OCI-LY1 (cell line): ENCODE data around the gene LIMS2.

Source experiments
- H2AFZ ChIP-seq: fragments of 200-600 bp; sonication (generic), shearing (Covaris generic); 2 replicates; pipeline ENCODE4 v1.6.0; 2014; ENCODE audit warnings: antibody characterized with exemption, mild to moderate bottlenecking, low read length
- H3F3A ChIP-seq: fragments of 200-600 bp; sonication (generic), shearing (Covaris generic); 2 replicates; pipeline ENCODE4 v1.6.0; 2014; ENCODE audit warnings: mild to moderate bottlenecking, antibody characterized with exemption, low read length, moderate library complexity; ENCODE audit not compliant: insufficient read depth
- H3K27ac ChIP-seq: fragments of 200-600 bp; sonication (generic); 2 replicates; pipeline ENCODE4 v1.5.1; 2014; ENCODE audit warnings: low read length, mixed run types, mild to moderate bottlenecking, low read depth; ENCODE audit not compliant: poor library complexity, severe bottlenecking
- H3K27me3 ChIP-seq: fragments of 200-600 bp; sonication (generic); 2 replicates; pipeline ENCODE4 v1.6.0; 2014; ENCODE audit warnings: antibody characterized with exemption, mild to moderate bottlenecking, low read length, moderate library complexity; ENCODE audit not compliant: insufficient read depth
- H3K36me3 ChIP-seq: fragments of 200-600 bp; sonication (generic); 2 replicates; pipeline ENCODE4 v1.6.1; 2014; ENCODE audit warnings: mild to moderate bottlenecking, antibody characterized with exemption, low read length, moderate library complexity, mixed read lengths; ENCODE audit not compliant: insufficient read depth
- H3K4me1 ChIP-seq: fragments of 200-600 bp; sonication (generic); 2 replicates; pipeline ENCODE4 v1.5.1; 2014; ENCODE audit warnings: mild to moderate bottlenecking, low read length, moderate library complexity; ENCODE audit not compliant: insufficient read depth, severe bottlenecking
- H3K4me2 ChIP-seq: fragments of 200-600 bp; sonication (generic), shearing (Covaris generic); 2 replicates; pipeline ENCODE4 v1.6.1; 2014; ENCODE audit warnings: low read length
- H3K4me3 ChIP-seq: fragments of 200-600 bp; sonication (generic); 2 replicates; pipeline ENCODE4 v1.5.1; 2014; ENCODE audit warnings: low read length, low read depth, mild to moderate bottlenecking, mixed read lengths; ENCODE audit not compliant: poor library complexity, severe bottlenecking
- H3K79me2 ChIP-seq: fragments of 200-600 bp; shearing (Covaris generic); 2 replicates; pipeline ENCODE4 v1.6.1; 2016; ENCODE audit warnings: mixed run types, low read length, mixed read lengths; ENCODE audit not compliant: insufficient read depth
- H3K9ac ChIP-seq: fragments of 200-600 bp; sonication (generic), shearing (Covaris generic); 2 replicates; pipeline ENCODE4 v1.6.1; 2014; ENCODE audit warnings: mild to moderate bottlenecking, low read length, mixed read lengths
- H3K9me2 ChIP-seq: fragments of 200-600 bp; sonication (generic), shearing (Covaris generic); 2 replicates; pipeline ENCODE4 v1.6.1; 2014; ENCODE audit warnings: low read depth, mild to moderate bottlenecking, low read length, mixed read lengths
- H3K9me3 ChIP-seq: fragments of 200-600 bp; shearing (Covaris generic); 2 replicates; pipeline ENCODE4 v1.6.1; 2014; ENCODE audit warnings: low read length, mixed read lengths
- H4K20me1 ChIP-seq: fragments of 200-600 bp; sonication (generic), shearing (Covaris generic); 2 replicates; pipeline ENCODE4 v1.6.0; 2016; ENCODE audit warnings: mild to moderate bottlenecking, low read length; ENCODE audit not compliant: insufficient read depth
- EZH2 ChIP-seq: fragments of 200-600 bp; sonication (generic), shearing (Covaris generic); IDR thresholded peaks from 2 replicates; pipeline ENCODE4 v1.8.0; 2017; ENCODE audit warnings: borderline replicate concordance, mixed run types, mild to moderate bottlenecking, antibody characterized with exemption, low read length, moderate library complexity, mixed read lengths
- TF ChIP-seq, protein P1 (sequence below): fragments of 200-600 bp; sonication (generic), shearing (Covaris generic); IDR thresholded peaks from 2 replicates; pipeline ENCODE4 v1.5.1; 2017; ENCODE audit warnings: mild to moderate bottlenecking, antibody characterized with exemption, low read length, moderate library complexity, mixed read lengths

Gene LIMS2

DNA sequence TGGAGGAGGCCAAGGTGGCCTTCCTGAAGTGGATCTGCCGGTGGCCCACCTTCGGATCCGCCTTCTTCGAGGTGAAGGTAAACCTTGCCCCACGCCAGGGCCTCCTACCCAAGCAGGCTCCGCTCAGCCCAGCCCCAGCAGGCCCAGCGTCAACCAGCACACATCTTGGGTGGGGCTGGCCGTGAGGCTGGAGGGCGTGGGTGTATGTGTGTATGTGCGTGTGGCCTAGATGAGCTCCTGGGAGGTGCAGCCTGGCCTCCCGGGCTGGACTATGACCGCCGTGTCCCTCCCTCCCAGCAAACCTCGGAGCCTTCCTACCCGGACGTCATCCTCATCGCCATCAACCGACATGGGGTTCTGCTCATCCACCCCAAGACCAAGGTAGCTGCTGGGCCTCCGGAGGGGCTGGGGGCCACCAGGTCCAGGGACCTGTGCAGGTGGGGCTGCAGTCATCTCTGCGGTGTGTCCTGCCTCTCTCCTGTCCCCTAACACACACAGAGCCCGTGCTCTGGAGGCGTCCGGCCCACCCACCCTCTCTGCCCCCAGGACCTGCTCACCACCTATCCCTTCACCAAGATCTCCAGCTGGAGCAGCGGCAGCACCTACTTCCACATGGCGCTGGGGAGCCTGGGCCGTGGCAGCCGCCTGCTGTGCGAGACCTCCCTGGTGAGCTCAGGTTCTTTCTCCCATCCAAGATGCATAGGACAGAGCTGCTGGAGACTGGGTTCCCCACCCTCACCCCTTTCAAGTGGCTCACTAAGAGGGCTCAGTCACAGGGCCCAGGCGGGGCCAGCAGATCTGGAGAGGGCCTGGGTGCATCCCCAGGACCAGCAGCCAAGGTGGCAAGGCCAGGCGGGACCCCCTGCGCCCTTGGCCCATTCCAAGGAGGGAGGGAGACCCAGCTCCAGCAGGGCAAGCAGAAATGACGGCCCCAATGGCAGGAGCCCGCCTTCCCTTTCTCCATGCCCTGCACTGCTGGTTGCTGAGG is 38.8 kb downstream of the LIMS2 start:
- Histone ChIP-seq H2AFZ (no peak overlapping the region), H3K9me3 (no peaks in the 10 kb centered on the region), H3K79me2 (no peaks in the 10 kb centered on the region), H3K9ac (no peak overlapping the region), H4K20me1 (no peaks in the 10 kb centered on the region), H3K27ac (no peak overlapping the region), H3K4me1 (peaks cover 7% of the 10 kb centered on the region), H3K27me3 (peaks cover 10% of the 10 kb centered on the region; the same call in 1 of the 2 replicates), H3K36me3 (no peaks in the 10 kb centered on the region), H3K4me2 (no peak overlapping the region), H3F3A (no peaks in the 10 kb centered on the region), H3K9me2 (no peaks in the 10 kb centered on the region), H3K4me3 (no peak overlapping the region)
- TF ChIP-seq, protein P1, sequence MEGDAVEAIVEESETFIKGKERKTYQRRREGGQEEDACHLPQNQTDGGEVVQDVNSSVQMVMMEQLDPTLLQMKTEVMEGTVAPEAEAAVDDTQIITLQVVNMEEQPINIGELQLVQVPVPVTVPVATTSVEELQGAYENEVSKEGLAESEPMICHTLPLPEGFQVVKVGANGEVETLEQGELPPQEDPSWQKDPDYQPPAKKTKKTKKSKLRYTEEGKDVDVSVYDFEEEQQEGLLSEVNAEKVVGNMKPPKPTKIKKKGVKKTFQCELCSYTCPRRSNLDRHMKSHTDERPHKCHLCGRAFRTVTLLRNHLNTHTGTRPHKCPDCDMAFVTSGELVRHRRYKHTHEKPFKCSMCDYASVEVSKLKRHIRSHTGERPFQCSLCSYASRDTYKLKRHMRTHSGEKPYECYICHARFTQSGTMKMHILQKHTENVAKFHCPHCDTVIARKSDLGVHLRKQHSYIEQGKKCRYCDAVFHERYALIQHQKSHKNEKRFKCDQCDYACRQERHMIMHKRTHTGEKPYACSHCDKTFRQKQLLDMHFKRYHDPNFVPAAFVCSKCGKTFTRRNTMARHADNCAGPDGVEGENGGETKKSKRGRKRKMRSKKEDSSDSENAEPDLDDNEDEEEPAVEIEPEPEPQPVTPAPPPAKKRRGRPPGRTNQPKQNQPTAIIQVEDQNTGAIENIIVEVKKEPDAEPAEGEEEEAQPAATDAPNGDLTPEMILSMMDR = no peak
- TF ChIP-seq EZH2 = no peak

DNA sequence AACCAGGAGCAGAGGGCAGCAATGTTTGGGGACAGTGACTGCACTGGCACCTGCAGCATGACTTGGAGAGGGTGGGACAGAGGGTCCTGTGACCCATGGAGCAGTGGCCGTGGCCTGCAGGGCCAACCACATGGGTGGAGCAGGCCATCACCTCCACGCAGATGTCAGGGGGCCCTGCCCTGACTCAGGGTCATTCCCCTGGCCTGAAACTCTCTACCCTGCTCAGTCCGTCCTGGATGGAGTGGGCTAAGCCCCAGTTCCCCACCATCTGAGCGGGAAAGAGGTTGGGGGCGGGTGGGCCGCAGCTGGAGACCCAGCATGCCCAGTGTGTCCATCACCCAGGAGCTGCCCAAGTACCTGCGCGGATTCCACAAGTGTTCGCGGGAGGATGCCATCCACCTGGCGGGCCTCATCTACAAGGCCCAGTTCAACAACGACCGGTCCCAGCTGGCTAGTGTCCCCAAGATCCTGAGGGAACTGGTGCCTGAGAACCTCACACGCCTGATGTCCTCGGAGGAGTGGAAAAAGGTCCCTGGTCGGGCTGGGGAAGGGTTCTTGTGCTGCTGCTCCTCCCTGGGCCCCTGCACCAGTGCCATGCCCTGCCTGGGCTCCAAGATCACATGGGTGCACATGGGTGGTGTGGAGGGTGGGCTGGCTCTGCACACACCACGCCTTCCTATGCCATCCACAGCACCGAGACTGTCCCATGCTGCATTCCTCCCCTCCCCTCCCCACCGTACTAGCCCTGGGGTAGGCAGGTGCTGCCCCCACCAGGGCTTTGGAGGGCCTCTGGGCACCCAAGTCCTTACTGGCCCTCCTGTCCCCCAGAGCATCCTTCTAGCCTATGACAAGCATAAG is 39.7 kb downstream of the LIMS2 start:
- Histone ChIP-seq H3K9ac (no peak overlapping the region), H3K27me3 (peaks cover 10% of the 10 kb centered on the region; the same call in 1 of the 2 replicates), H3K9me2 (no peaks in the 10 kb centered on the region), H3K9me3 (no peaks in the 10 kb centered on the region), H3K4me1 (peaks cover 7% of the 10 kb centered on the region), H3K4me3 (no peak overlapping the region), H4K20me1 (no peaks in the 10 kb centered on the region), H3F3A (no peaks in the 10 kb centered on the region), H3K27ac (no peak overlapping the region), H3K4me2 (no peak overlapping the region), H2AFZ (no peak overlapping the region), H3K79me2 (no peaks in the 10 kb centered on the region), H3K36me3 (no peaks in the 10 kb centered on the region)
- TF ChIP-seq, protein P1 = no peak

DNA sequence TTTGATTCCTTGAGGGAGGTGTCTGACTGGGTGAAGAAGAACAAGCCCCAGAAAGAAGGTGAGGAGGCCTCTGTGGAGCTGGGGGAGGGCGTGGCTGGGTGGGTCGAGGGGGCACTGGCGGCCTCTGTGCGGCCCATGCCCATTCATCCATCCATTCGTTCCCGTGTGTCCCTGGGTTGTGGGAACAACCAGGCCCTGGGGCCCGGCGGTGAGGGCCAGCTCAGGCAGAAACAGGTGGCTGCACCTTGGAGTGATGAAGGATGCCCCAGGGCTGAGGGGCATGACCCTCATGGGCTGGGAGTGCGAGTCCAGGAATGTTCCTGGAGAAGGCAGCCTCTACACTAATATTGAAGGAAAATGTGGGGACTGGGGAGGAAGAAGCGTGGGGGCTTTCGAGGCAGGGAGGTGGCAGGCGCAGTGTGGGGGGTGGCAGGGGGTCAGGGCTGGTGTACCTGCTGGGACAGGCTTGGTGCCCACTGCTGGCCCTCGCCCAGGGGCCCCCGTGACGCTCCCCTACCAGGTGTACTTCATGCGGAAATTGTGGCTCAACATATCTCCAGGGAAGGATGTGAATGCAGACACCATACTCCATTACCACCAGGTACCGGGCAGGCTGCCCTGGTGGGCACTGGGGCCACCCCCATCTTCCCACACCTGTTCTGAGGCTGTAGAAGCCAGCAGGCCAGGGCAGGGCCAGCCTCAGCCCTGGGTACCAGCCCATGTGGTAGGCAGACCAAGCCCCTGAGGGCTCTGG is 40.5 kb downstream of the LIMS2 start:
- TF ChIP-seq, protein P1 = no peak
- TF ChIP-seq EZH2 = no peak
- Histone ChIP-seq H3K4me2 (no peak overlapping the region), H3K9ac (no peak overlapping the region)

More for the DNA sequence above, 40.5 kb downstream of the LIMS2 start:
- H3K27ac ChIP-seq = no peak overlapping the region
- peaks cover 10% of the 10 kb centered on the region; the same call in 1 of the 2 replicates for H3K27me3 ChIP-seq
- H3K36me3 ChIP-seq = no peaks in the 10 kb centered on the region
- H3K79me2 ChIP-seq = no peaks in the 10 kb centered on the region
- no peaks in the 10 kb centered on the region for H3K9me2 ChIP-seq
- no peaks in the 10 kb centered on the region for H3F3A ChIP-seq
- H4K20me1 ChIP-seq = no peaks in the 10 kb centered on the region
- no peak overlapping the region for H2AFZ ChIP-seq
- H3K4me1 ChIP-seq = peaks cover under 1% of the 10 kb centered on the region
- H3K9me3 ChIP-seq = no peaks in the 10 kb centered on the region
- H3K4me3 ChIP-seq = no peak overlapping the region
